Neural progenitor cell (in vitro differentiated cells): ENCODE measurements around the gene NEK1. TPM values are rescaled to one million over a fixed set of nuclear protein-coding genes. Genes with fewer than 3 reads are reported as not detected.
A peak's percentile ranks its signal among the peaks of the same experiment; 100 is the strongest.

Source experiments
- DNase-seq: peaks from one replicate; pipeline ENCODE4 v3.0.0-alpha.2; 2016; ENCODE audit warnings: low spot score
- H2AFZ ChIP-seq: fragments of 200-600 bp; sonication (generic); replicated peaks from 2 replicates; pipeline ENCODE4 v1.6.1; 2016; ENCODE audit warnings: antibody characterized with exemption
- H3F3A ChIP-seq: fragments of 200-600 bp; sonication (generic); 2 replicates; pipeline ENCODE4 v1.6.1; 2016; ENCODE audit warnings: antibody characterized with exemption, low read depth
- H3K27ac ChIP-seq: fragments of 200-600 bp; sonication (generic); 2 replicates; pipeline ENCODE4 v1.5.1; 2016; ENCODE audit warnings: mild to moderate bottlenecking
- H3K27me3 ChIP-seq: fragments of 200-600 bp; sonication (generic); 2 replicates; pipeline ENCODE4 v1.6.1; 2016; ENCODE audit warnings: mild to moderate bottlenecking, moderate library complexity
- H3K36me3 ChIP-seq: fragments of 200-600 bp; sonication (generic); 2 replicates; pipeline ENCODE4 v1.5.1; 2016
- H3K4me1 ChIP-seq: fragments of 200-600 bp; sonication (generic); 2 replicates; pipeline ENCODE4 v1.6.1; 2016; ENCODE audit warnings: mixed run types
- H3K4me2 ChIP-seq: fragments of 200-600 bp; sonication (generic); 2 replicates; pipeline ENCODE4 v1.6.1; 2016
- H3K4me3 ChIP-seq: fragments of 200-600 bp; sonication (generic); 2 replicates; pipeline ENCODE4 v1.5.1; 2016
- H3K79me2 ChIP-seq: fragments of 200-600 bp; sonication (generic); 2 replicates; pipeline ENCODE4 v1.6.1; 2016; ENCODE audit warnings: low read depth
- H3K9ac ChIP-seq: fragments of 200-600 bp; sonication (generic); 2 replicates; pipeline ENCODE4 v1.6.1; 2016
- H3K9me3 ChIP-seq: fragments of 200-600 bp; sonication (generic); 2 replicates; pipeline ENCODE4 v1.5.1; 2016; ENCODE audit warnings: low read depth
- H4K20me1 ChIP-seq: fragments of 200-600 bp; sonication (generic); 2 replicates; pipeline ENCODE4 v1.6.1; 2016; ENCODE audit warnings: low read depth
- H3K27ac Mint-ChIP-seq: 3 replicates; pipeline ENCODE4 v1.8.0; 2021; ENCODE audit warnings: mixed read lengths
- H3K27me3 Mint-ChIP-seq: 2 replicates; pipeline ENCODE4 v1.8.0; 2022; ENCODE audit warnings: low read depth, mild to moderate bottlenecking, inconsistent platforms, moderate library complexity, mixed read lengths; ENCODE audit not compliant: insufficient read depth
- H3K36me3 Mint-ChIP-seq: 3 replicates; pipeline ENCODE4 v1.8.0; 2021; ENCODE audit warnings: mixed read lengths
- H3K4me1 Mint-ChIP-seq: 3 replicates; pipeline ENCODE4 v1.8.0; 2021; ENCODE audit warnings: mixed read lengths
- H3K4me3 Mint-ChIP-seq: 3 replicates; pipeline ENCODE4 v1.8.0; 2021; ENCODE audit warnings: mild to moderate bottlenecking, moderate library complexity, mixed read lengths
- H3K9me3 Mint-ChIP-seq: 3 replicates; pipeline ENCODE4 v1.8.0; 2020; ENCODE audit warnings: mixed read lengths
- CTCF ChIP-seq: fragments of 200-600 bp; sonication (generic); IDR thresholded peaks from 2 replicates; pipeline ENCODE4 v1.5.1; 2017; ENCODE audit warnings: antibody characterized with exemption, mild to moderate bottlenecking
- EZH2 ChIP-seq: fragments of 200-600 bp; sonication (generic); IDR thresholded peaks from 2 replicates; pipeline ENCODE4 v1.6.1; 2017; ENCODE audit warnings: antibody characterized with exemption, mild to moderate bottlenecking, moderate library complexity
- EZH2phosphoT487 ChIP-seq: fragments of 200-600 bp; sonication (generic); IDR thresholded peaks from 2 replicates; pipeline ENCODE4 v1.6.1; 2017; ENCODE audit warnings: antibody characterized with exemption
- total RNA-seq: library from RNA; depleted of rRNA; stranded (reverse); fragments of >200 nt; gene quantifications from 2 replicates; pipeline ENCODE4 v1.2.3, GENCODE V29; 2015; ENCODE audit warnings: low replicate concordance

The NEK1 gene
- total RNA-seq, 1 donor from 2014 or later: 12.1 TPM

DNA sequence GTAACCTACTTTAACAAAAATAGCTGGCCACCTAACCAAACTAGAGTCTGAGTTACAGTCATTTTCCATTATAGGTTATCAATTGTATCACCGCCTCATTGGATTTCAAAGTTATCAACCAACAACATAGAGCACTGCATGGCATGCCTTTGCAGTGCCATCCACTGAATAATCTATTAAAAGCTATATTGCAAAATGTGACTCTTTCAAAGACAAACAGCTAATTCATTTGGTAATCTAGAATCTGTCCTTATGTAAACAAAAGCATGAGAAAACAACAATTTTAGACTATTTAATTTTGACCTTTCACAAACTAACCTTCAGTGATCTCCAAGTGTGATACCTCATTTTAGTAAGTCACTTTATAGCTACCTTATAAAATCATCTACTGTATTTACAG lies 197.5 kb downstream of the NEK1 start:
- H3K36me3 Mint-ChIP-seq: no peaks in the 10 kb centered on the region
- no peak for DNase-seq
- no peaks in the 10 kb centered on the region for H3K9me3 Mint-ChIP-seq

DNA sequence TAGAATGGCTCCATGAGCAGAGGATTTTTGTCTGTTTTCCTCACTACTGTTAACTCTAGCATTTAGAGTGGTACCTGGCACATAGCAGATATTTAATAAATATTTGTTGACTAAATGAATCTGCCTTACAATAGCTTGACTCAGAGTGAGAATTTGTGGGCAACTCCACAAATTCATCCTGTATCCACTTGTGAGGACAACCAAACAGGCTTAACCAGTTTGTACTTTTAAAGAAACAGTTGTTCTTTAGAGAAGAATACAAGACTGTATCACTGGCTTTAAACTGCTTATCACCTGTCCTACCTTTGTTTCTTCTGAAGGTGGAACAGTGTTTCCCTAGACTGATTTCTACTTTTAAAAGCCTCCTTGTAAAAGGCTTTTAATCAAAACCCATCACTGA lies 200.3 kb downstream of the NEK1 start:
- peaks cover 9% of the 10 kb centered on the region for H3K4me1 Mint-ChIP-seq
- Histone ChIP-seq H3K79me2 (no peaks in the 10 kb centered on the region), H3K4me1 (no peaks in the 10 kb centered on the region), H3K4me2 (no peak overlapping the region), H3K9me3 (no peaks in the 10 kb centered on the region), H3K27ac (no peak overlapping the region), H4K20me1 (no peaks in the 10 kb centered on the region), H2AFZ (no peak overlapping the region), H3F3A (no peaks in the 10 kb centered on the region), H3K9ac (no peak overlapping the region), H3K27me3 (no peaks in the 10 kb centered on the region), H3K4me3 (no peak overlapping the region), H3K36me3 (no peaks in the 10 kb centered on the region)
- H3K27ac Mint-ChIP-seq: no peak overlapping the region
- no peaks in the 10 kb centered on the region for H3K27me3 Mint-ChIP-seq
- no peak for DNase-seq
- H3K9me3 Mint-ChIP-seq: no peaks in the 10 kb centered on the region
- TF ChIP-seq EZH2: no peak
- TF ChIP-seq CTCF: no peak
- TF ChIP-seq EZH2phosphoT487: no peak
- no peaks in the 10 kb centered on the region for H3K36me3 Mint-ChIP-seq
- no peak overlapping the region for H3K4me3 Mint-ChIP-seq

More for the DNA sequence above, 197.5 kb downstream of the NEK1 start:
- Histone ChIP-seq H4K20me1 (no peaks in the 10 kb centered on the region), H3K27me3 (no peaks in the 10 kb centered on the region), H3K4me2 (no peak overlapping the region), H3K9ac (no peak overlapping the region), H3K4me3 (no peak overlapping the region), H3K9me3 (no peaks in the 10 kb centered on the region), H3K27ac (no peak overlapping the region), H2AFZ (no peak overlapping the region), H3F3A (no peaks in the 10 kb centered on the region), H3K36me3 (no peaks in the 10 kb centered on the region), H3K79me2 (no peaks in the 10 kb centered on the region), H3K4me1 (no peaks in the 10 kb centered on the region)
- Mint-ChIP-seq H3K4me1 (peaks cover 10% of the 10 kb centered on the region), H3K27ac (no peak overlapping the region), H3K27me3 (no peaks in the 10 kb centered on the region), H3K4me3 (no peak overlapping the region)
- no peak for TF ChIP-seq CTCF
- no peak for TF ChIP-seq EZH2
- no peak for TF ChIP-seq EZH2phosphoT487

DNA sequence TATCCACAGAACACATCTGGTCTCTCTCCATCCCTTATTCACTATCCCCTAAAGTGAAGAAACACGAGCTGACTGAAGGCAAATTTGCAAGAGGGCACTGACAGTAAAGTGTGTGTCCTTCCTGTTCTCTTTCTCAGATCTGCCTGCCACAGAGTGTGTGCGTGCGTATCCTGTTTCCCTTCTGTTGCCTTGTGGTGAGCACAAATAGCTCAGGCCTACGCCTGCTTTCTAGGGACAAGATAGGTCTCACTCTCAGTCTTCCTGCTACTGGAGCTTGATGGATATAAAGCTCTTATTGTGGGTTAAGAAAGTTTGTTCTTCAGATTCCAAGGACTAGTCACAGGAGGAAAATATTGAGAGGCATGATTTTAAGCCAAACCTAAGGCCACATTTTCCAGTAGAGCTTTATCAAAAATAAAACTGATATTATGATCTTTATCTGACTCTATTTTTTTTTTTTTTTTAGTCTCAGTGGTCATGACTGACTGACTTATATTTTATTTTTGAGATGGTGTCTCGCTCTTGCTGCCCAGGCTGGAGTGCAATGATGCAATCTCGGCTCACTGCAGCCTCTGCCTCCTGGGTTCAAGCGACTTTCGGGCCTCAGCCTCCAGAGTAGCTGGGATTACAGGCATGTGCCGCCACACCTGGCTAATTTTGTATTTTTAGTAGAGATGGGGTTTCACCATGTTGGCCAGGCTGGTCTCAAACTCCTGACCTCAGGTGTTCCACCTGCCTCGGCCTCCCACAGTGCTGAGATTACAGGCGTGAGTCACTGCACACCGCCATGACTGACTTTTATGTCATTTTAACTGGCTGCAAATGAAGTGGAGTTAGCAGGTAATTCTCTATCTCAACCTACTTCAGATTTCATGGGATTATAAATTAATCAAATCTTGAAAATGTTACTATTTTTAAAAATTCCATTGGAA lies 201.3 kb downstream of the NEK1 start:
- no peaks in the 10 kb centered on the region for H3K9me3 Mint-ChIP-seq
- peak; percentile 32 for DNase-seq
- Histone ChIP-seq H3K9ac (no peak overlapping the region), H3K36me3 (no peaks in the 10 kb centered on the region), H3K27ac (no peak overlapping the region), H3K4me1 (no peaks in the 10 kb centered on the region), H3K9me3 (no peaks in the 10 kb centered on the region), H2AFZ (no peak overlapping the region), H3K27me3 (no peaks in the 10 kb centered on the region), H3K79me2 (no peaks in the 10 kb centered on the region), H4K20me1 (no peaks in the 10 kb centered on the region), H3K4me2 (no peak overlapping the region), H3F3A (no peaks in the 10 kb centered on the region), H3K4me3 (no peak overlapping the region)
- TF ChIP-seq EZH2 (no peak), EZH2phosphoT487 (no peak), CTCF (no peak)
- H3K36me3 Mint-ChIP-seq: no peaks in the 10 kb centered on the region
- peak overlapping the region; percentile 96 for H3K27ac Mint-ChIP-seq
- H3K27me3 Mint-ChIP-seq: no peaks in the 10 kb centered on the region
- peaks cover 7% of the 10 kb centered on the region for H3K4me1 Mint-ChIP-seq
- H3K4me3 Mint-ChIP-seq: no peak overlapping the region
